ENCODE data around the gene TMEM182.

GRCh38 chr2:102768892-102769291, 7.1 kb downstream of the TMEM182 start:
- TF ChIP-seq EP300 (IDR thresholded peaks at IDR 0.05) = no peak
- TF ChIP-seq CTCF (IDR thresholded peaks at IDR 0.05) = no peak
- no peak for TF ChIP-seq POLR2AphosphoS5 (IDR thresholded peaks at IDR 0.05)

All from suprapubic skin (tissue), 4 donors.